ENCODE results near the gene VKORC1.
"Not testable (repeated sequence)": the region's sequence is repeated elsewhere in the genome, so short reads cannot be mapped to it uniquely, and the experiment has no call there.

Gene VKORC1

GRCh38 chr16:31107465-31107867 lies 12.9 kb upstream of the VKORC1 start:
- in situ Hi-C loops (cut with MboI; ENCODE audit: low sequenced_read_pairs), result no loop called here

GRCh38 chr16:31106509-31107464 lies 12.2 kb upstream of the VKORC1 start:
- in situ Hi-C loops (cut with MboI; ENCODE audit: low sequenced_read_pairs), result no loop called here

- in situ Hi-C loops (cut with MboI; ENCODE audit: low sequenced_read_pairs), result no loop called here
Observed at GRCh38 chr16:31105677-31106213, 11.1 kb upstream of the VKORC1 start.

GRCh38 chr16:31100876-31101641 lies 6.5 kb upstream of the VKORC1 start:
- in situ Hi-C loops (cut with MboI; ENCODE audit: low sequenced_read_pairs), result not testable (repeated sequence)

- in situ Hi-C loops (cut with MboI; ENCODE audit: low sequenced_read_pairs), result no loop called here
Observed at GRCh38 chr16:31099860-31100638, 5.5 kb upstream of the VKORC1 start.

- in situ Hi-C loops (cut with MboI; ENCODE audit: low sequenced_read_pairs), result no loop called here
Observed at GRCh38 chr16:31094088-31094423, 541 bp downstream of the VKORC1 start.

- in situ Hi-C loops (cut with MboI; ENCODE audit: low sequenced_read_pairs), result no loop called here
Observed at GRCh38 chr16:31093132-31093703, 1.4 kb downstream of the VKORC1 start.

- in situ Hi-C loops (cut with MboI; ENCODE audit: low sequenced_read_pairs), result no loop called here
Observed at GRCh38 chr16:31092330-31092729, 2.3 kb downstream of the VKORC1 start.

- in situ Hi-C loops (cut with MboI; ENCODE audit: low sequenced_read_pairs), result no loop called here
Observed at GRCh38 chr16:31090540-31090939, 4.1 kb downstream of the VKORC1 start.

- in situ Hi-C loops (cut with MboI; ENCODE audit: low sequenced_read_pairs), result no loop called here
Observed at GRCh38 chr16:31089199-31089598, 5.4 kb downstream of the VKORC1 start.

- in situ Hi-C loops (cut with MboI; ENCODE audit: low sequenced_read_pairs), result no loop called here
Observed at GRCh38 chr16:31088459-31089183, 6.0 kb downstream of the VKORC1 start, which contains the start of gene PRSS53. Gene PRSS53 (minus strand): TSS chr16:31088943. CDS start chr16:31088809, 134 bp downstream.

- in situ Hi-C loops (cut with MboI; ENCODE audit: low sequenced_read_pairs), result no loop called here
Observed at GRCh38 chr16:31087971-31088370, 6.6 kb downstream of the VKORC1 start.

- in situ Hi-C loops (cut with MboI; ENCODE audit: low sequenced_read_pairs), result no loop called here
Observed at GRCh38 chr16:31087481-31087880, 7.1 kb downstream of the VKORC1 start.

- in situ Hi-C loops (cut with MboI; ENCODE audit: low sequenced_read_pairs), result no loop called here
Observed at GRCh38 chr16:31086629-31086906, 8.0 kb downstream of the VKORC1 start.

- in situ Hi-C loops (cut with MboI; ENCODE audit: low sequenced_read_pairs), result no loop called here
Observed at GRCh38 chr16:31085873-31086628, 8.5 kb downstream of the VKORC1 start.

- in situ Hi-C loops (cut with MboI; ENCODE audit: low sequenced_read_pairs), result no loop called here
Observed at GRCh38 chr16:31085411-31085810, 9.2 kb downstream of the VKORC1 start.

GRCh38 chr16:31084584-31085302 lies 9.9 kb downstream of the VKORC1 start:
- in situ Hi-C loops (cut with MboI; ENCODE audit: low sequenced_read_pairs), result no loop called here

- in situ Hi-C loops (cut with MboI; ENCODE audit: low sequenced_read_pairs), result no loop called here
Observed at GRCh38 chr16:31083981-31084380, 10.6 kb downstream of the VKORC1 start.

GRCh38 chr16:31083556-31083955 lies 11.0 kb downstream of the VKORC1 start:
- in situ Hi-C loops (cut with MboI; ENCODE audit: low sequenced_read_pairs), result no loop called here

Data from HL-60/S4 treated with phorbol 12-myristate 13-acetate at 8.2 ng/mL for 4 days and 3 days (cell line).